ENCODE results near the gene CCSER1. TPM values are rescaled to one million over a fixed set of nuclear protein-coding genes. Genes with fewer than 3 reads are reported as not detected.
"Not testable (repeated sequence)": the region's sequence is repeated elsewhere in the genome, so short reads cannot be mapped to it uniquely, and the experiment has no call there.

CCSER1 gene
- polyA plus RNA-seq, 12 donors = 0.17 to 1.9 (median 0.65) TPM; not detected in 2

GRCh38 chr4:91519155-91519554, 1392.0 kb downstream of the CCSER1 start:
- no peak for DNase-seq

DNA sequence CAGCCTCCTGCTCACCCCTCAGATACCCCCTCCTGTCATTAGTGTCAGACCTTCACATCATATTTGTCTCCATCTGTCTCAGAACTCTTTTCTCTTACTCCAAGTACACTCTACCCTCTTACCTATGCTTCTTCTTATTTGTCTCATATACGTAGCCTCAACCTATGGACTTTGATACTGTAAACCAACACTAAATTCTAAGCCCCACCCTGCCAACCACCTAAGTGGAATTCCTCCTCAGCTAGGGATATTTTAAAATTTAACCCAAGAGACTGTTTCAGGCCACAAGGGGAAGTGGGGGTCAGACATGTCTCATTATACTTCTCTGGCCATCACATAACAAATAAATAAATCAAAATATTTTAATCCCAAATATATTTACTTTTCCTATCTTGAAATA, 1398.4 kb downstream of the CCSER1 start:
- DNase-seq = no peak

- DNase-seq = no peak
These were observed 1399.9 kb downstream of the CCSER1 start for GRCh38 chr4:91527056-91527455.

DNA sequence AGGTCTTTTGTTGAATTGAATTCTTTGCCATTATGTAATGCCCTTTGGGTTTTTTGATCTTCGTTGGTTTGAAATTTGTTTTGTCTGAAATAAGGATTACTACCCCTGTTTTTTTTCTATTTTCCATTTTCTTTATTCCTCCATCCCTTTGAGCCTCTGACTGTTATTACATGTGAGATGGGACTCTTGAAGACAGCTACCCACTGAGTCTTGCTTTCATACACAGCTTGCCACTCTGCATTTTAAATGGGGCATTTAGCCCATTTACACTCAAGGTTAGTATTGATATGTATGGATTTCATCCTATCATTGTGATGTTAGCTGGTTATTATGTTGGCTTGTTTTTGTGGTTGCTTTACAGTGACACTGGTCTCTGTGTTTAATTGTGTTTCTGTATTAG, 1440.4 kb downstream of the CCSER1 start:
- DNase-seq = no peak

DNA sequence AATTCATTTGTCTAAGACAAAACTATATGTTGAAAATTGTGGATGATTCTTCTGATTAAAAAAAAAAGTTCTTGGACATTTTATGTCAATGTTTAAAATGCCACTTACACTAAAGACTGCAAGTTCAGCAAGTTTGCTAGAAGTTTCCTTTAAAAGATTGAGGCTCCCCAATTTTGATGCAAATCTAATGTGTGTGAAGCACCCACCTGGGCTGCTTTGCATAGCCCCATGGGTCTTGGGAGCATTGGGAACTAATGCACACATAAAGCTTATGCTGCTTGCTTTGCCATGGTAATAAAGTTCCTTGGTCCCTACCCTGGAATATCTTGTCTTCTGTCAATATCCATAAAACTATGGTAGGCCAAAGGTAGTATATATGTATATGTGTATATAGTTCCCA, 1450.7 kb downstream of the CCSER1 start:
- DNase-seq = no peak

GRCh38 chr4:91590260-91590659, 1463.1 kb downstream of the CCSER1 start:
- no peak for DNase-seq

DNA sequence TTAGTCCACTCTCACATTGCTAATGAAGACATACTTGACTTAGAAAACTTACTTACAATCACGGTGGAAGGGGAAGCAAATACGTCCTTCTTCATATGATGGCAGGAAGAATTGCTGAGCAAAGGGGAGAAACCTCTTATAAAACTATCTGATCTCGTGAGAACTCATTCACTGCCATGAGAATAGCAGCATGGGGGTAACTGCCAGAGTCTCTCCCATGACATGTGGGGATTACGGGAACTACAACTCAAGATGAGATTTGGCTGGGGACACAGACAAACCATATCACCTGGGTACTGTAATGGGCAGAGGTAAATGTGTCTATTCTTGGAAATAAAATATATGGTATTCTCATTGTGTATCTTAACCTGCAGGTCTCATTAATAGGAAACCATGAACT, 1464.9 kb downstream of the CCSER1 start:
- DNase-seq = no peak

DNA sequence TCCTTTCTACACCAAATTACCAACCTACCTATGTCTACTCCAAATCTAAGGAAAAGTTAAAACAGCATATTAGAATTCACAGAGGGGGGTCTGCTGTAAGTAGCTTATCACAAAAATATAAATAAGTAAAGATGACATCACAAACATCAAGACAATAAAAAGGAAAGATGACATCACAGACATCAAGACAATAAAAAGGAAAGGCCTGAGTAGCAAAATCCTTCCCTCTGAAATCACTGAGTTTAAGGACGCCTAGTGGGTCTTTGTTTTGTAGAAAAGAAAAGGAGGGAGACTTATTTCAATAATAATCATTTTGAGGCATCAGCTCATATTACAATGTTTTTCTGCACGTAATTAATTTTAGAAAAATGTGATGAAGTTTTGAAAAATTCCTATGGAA, 1469.5 kb downstream of the CCSER1 start:
- DNase-seq = no peak

GRCh38 chr4:91598696-91599095, 1471.5 kb downstream of the CCSER1 start:
- no peak for DNase-seq

DNA sequence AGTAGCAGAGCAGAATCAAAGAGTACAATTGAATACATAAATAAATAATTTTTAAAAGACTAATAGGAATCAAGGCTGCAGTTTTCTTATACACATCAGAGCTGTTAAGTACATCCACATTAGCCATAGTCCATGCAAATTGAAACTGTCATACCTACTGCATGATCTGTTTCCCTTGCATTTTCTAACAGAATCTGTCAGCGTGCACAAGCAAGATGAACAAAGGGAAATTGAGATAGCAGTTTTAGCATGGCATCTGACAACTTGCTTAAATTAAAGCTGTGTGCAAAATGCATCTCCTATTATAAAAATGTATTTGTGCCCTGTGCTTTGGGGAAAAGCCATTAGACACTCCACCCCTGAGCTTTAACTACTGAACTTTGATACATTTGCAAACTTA, 1473.1 kb downstream of the CCSER1 start:
- no peak for DNase-seq

DNA sequence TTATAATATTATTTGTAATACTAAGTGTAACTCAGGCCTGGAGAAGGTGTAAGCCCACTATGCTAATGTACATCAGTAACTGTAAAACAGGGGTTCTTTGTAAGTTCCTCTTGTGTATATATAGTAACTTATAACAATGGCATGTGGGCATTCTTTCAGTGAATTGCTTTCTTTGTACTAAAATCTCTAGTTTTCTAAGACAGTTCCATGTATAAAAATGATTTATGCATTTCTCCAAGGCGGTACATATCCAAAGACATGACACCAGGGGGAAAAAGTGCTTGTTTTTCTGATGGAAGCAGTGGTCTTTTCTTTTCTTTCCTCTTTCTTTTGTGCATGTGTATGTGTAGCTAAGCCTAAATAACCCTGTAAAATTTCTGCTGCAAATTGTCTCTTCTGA, 1474.2 kb downstream of the CCSER1 start:
- DNase-seq = no peak

DNA sequence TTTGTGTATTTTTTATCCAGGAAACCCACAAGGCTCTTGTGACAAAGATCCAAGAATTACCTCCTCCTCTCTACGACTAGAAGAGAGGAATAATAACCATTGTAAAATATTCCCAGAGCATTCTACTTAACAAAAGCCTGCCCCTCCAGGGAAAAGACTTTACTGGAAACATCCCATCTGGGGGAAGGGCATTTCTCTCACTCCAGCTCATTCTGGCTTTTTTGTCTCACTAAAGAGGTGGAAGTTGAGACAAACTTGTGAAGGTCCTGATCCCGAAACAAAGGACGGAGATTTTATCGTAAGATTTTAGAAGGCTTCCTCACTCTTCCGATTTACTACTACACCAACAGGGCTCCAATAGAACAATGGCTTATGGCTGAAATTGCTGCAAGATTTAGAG, 1484.6 kb downstream of the CCSER1 start:
- DNase-seq = no peak

- no peak for DNase-seq
These were observed 1493.8 kb downstream of the CCSER1 start for GRCh38 chr4:91620952-91621351.

DNA sequence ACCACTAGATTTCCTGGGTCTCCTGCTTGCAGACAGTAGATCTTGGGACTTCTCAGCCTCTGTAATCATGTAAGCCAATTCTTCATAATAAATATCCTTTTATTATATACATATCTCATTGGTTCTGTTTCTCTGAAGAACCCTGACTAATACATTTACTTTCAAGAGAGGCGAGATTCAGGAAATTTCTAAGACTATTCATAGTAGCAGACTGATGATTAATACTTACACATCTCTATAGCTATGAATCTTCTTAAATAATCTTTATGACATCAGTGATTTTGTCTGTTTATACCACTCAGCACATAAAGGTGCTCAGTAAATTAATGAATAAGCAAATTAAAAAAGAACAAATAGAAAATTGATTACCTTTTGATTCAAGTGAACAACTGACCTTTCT, 1494.3 kb downstream of the CCSER1 start:
- no peak for DNase-seq

GRCh38 chr4:91622925-91623602, 1495.9 kb downstream of the CCSER1 start:
- DNase-seq = no peak

DNA sequence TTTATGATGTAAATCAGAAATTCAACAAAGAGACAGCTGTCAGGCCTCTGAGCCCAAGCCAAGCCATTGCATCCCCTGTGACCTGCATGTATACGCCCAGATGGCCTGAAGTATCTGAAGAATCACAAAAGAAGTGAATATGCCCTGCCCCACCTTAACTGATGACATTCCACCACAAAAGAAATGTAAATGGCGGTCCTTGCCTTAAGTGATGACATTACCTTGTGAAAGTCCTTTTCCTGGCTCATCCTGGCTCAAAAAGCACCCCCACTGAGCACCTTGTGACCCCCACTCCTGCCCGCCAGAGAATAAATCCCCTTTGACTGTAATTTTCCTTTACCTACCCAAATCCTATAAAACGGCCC, 1496.4 kb downstream of the CCSER1 start:
- not testable (repeated sequence) for DNase-seq

- no peak for DNase-seq
These were observed 1502.9 kb downstream of the CCSER1 start for GRCh38 chr4:91630054-91630453.

DNA sequence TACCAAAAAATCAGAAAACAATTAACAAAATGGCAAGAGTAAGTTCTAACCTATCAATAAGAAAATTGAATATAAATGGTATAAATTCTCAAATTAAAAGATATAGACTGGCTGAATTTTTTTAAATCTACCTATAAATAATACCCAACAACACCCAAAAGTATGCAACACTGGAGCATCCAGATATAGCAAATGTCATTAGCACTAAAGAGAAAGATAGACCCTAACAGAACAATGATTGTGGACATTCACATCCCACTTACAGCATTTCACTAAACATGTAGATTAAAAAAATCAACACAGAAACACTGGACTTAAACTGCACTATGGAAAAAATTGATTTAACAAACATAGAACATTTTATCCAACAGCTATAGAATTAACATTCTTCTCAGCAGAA, 1503.6 kb downstream of the CCSER1 start:
- no peak for DNase-seq

GRCh38 chr4:91631335-91631734, 1504.1 kb downstream of the CCSER1 start:
- DNase-seq = no peak

DNA sequence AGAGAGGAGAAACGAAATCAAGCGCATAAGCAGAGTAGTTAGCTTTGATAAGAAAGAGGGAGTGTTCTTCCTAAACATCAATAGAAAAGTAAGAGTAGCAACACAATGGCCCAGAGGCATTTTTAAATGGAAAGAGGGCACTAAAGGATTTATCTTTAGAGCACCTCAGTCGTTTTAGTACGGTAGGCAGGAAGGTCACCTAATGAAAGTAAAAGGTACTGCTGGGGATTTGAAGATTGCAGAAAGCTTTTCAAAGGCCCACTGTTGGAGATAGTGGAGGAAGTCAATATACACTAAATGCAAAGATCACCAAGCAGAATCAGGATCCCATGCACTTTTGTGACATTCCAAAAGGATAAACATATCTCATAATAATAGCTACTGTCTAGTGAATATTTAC, 1508.9 kb downstream of the CCSER1 start:
- no peak for DNase-seq
